Activated B cell treated with CpG ODN at 0.5 μM for 24 hours (primary cell): ENCODE measurements around the gene PFKFB1. TPM values are rescaled to one million over a fixed set of nuclear protein-coding genes. Genes with fewer than 3 reads are reported as not detected.

ENCODE experiments used
- ATAC-seq: fragments of 200-7000 bp; cut with Tn5 transposase; one replicate; pipeline ENCODE4 v1.10.0; 2021; ENCODE audit warnings: low read depth, mild to moderate bottlenecking, moderate library complexity
- CTCF ChIA-PET: fragments of 350-600 bp; sonication (Branson Sonifier 250); formaldehyde crosslinking; loops from one replicate; lab custom pipeline; 2021; ENCODE audit warnings: antibody characterized with exemption; lab: Charles Lee
- POLR2A ChIA-PET: fragments of 350-600 bp; sonication (Branson Sonifier 250); formaldehyde crosslinking; loops from one replicate; lab custom pipeline; 2021; ENCODE audit warnings: antibody characterized with exemption; lab: Charles Lee
- DNase-seq: peaks from one replicate; pipeline ENCODE4 v3.0.0; 2022
- H3K27ac Mint-ChIP-seq: one replicate; pipeline ENCODE4 v1.8.0; 2020; ENCODE audit warnings: mixed read lengths
- H3K27me3 Mint-ChIP-seq: one replicate; pipeline ENCODE4 v1.8.0; 2021; ENCODE audit warnings: mixed read lengths
- H3K36me3 Mint-ChIP-seq: one replicate; pipeline ENCODE4 v1.8.0; 2021; ENCODE audit warnings: low read depth, mixed read lengths
- H3K4me1 Mint-ChIP-seq: one replicate; pipeline ENCODE4 v1.8.0; 2021; ENCODE audit warnings: mixed read lengths
- H3K4me3 Mint-ChIP-seq: one replicate; pipeline ENCODE4 v1.8.0; 2020; ENCODE audit warnings: mild to moderate bottlenecking, mixed read lengths
- H3K9me3 Mint-ChIP-seq: one replicate; pipeline ENCODE4 v1.8.0; 2020; ENCODE audit warnings: mixed read lengths
- intact Hi-C: fragments of 100-400 bp; cut with micrococcal nuclease; formaldehyde crosslinking; loops from one replicate; pipeline ENCODE4 v1.15.1; 2024
- total RNA-seq: library from RNA; stranded (reverse); gene quantifications from 2 replicates; pipeline ENCODE4 v1.2.3, GENCODE V29; 2022
- TF ChIP-seq, protein P1 (sequence below): fragments of 200-600 bp; IDR thresholded peaks from one replicate; pipeline ENCODE4 v1.8.0; 2022; ENCODE audit warnings: antibody characterized with exemption, mild to moderate bottlenecking

Gene PFKFB1
- total RNA-seq, 1 donor from 2014 or later, result 0.73 TPM

DNA sequence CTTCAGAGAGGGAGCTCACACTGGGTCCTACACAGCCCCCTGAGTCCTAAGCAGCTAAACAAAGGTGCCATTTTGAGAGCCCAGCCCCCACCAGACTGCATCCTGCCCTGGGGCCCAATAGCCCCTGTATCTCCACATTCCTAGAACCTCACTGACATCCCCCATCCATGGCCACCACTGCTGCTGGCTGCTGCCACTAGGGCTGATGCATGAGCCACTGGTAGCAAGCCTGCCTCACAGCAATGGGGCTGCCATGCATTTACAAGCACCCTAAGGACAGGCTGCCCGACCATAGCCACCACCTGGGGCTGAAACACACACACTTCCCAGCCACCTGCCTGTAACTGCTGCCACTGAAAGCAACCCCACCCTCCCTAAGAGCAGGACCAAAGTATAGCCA is 99.8 kb downstream of the PFKFB1 start:
- ChIA-PET POLR2A (no interaction called here), CTCF (no interaction called here)
- no peak for ATAC-seq
- Mint-ChIP-seq H3K9me3 (peaks cover 7% of the 10 kb centered on the region), H3K4me1 (no peaks in the 10 kb centered on the region), H3K27ac (no peak overlapping the region), H3K36me3 (no peaks in the 10 kb centered on the region), H3K4me3 (no peak overlapping the region), H3K27me3 (peaks cover 2% of the 10 kb centered on the region)
- intact Hi-C loops, result loop anchor here (5.0 kb wide), 3 partner anchors 823 to 1838 kb away; partner anchors contain the start of gene RRAGB
- TF ChIP-seq, protein P1, sequence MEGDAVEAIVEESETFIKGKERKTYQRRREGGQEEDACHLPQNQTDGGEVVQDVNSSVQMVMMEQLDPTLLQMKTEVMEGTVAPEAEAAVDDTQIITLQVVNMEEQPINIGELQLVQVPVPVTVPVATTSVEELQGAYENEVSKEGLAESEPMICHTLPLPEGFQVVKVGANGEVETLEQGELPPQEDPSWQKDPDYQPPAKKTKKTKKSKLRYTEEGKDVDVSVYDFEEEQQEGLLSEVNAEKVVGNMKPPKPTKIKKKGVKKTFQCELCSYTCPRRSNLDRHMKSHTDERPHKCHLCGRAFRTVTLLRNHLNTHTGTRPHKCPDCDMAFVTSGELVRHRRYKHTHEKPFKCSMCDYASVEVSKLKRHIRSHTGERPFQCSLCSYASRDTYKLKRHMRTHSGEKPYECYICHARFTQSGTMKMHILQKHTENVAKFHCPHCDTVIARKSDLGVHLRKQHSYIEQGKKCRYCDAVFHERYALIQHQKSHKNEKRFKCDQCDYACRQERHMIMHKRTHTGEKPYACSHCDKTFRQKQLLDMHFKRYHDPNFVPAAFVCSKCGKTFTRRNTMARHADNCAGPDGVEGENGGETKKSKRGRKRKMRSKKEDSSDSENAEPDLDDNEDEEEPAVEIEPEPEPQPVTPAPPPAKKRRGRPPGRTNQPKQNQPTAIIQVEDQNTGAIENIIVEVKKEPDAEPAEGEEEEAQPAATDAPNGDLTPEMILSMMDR, result no peak
- DNase-seq, result no peak

DNA sequence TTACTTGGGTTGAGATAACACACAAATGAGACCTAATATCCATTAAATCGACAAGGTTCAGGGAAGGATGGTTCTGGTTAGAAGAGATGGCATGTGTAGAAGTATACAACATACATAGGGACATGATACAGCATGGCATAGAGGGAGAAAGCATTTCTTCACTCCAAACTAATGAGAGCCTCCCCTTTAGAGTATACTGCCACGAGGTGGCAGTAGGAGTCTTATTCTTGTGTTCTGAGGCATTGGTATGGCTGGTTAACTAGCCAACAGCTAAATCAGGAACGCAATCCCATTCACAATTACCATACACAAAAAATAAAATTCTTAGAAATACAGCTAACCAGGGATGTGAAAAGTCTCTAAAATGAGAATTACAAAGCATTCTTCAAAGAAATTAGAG is 102.4 kb downstream of the PFKFB1 start:
- DNase-seq (no peak), ATAC-seq (no peak)
- ChIA-PET POLR2A (no interaction called here), CTCF (interaction anchor here (0.6 to 2.2 kb wide), 3 partner anchors 166 to 452 kb away, joined by 3 to 9 read pairs (median 4); no protein-coding TSS in a partner anchor)
- Mint-ChIP-seq H3K9me3 (peaks cover 7% of the 10 kb centered on the region), H3K4me1 (no peaks in the 10 kb centered on the region), H3K4me3 (no peak overlapping the region), H3K36me3 (no peaks in the 10 kb centered on the region), H3K27me3 (peaks cover 6% of the 10 kb centered on the region), H3K27ac (no peak overlapping the region)
- intact Hi-C loops, result loop anchor here (1.0 to 5.0 kb wide), 5 partner anchors 166 to 1841 kb away; partner anchors contain the start of gene RRAGB
- TF ChIP-seq, protein P1, result no peak

DNA sequence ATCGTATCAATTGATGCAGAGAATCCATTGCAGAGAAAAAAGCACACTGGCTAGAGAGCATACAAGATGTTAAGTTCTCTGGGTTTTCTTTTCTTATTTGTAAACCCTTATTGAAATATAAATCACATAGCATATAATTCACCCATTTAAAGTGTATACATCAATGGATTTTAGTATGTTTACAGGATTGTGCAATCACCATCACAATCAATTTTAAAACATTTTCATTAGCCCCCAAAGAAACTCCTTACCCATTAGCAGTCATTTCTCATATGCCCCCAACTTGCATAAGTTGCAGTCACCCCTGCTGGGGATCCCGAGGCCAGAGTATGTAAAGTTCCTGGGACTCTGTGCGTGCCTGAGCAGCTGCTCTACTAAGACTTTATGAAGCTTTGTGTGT is 108.2 kb downstream of the PFKFB1 start:
- ChIA-PET CTCF (no interaction called here), POLR2A (no interaction called here)
- DNase-seq (no peak), ATAC-seq (no peak)
- H3K4me1 Mint-ChIP-seq, result no peaks in the 10 kb centered on the region
- TF ChIP-seq, protein P1, result no peak
- H3K27me3 Mint-ChIP-seq, result peaks cover 8% of the 10 kb centered on the region
- H3K9me3 Mint-ChIP-seq, result no peaks in the 10 kb centered on the region
- H3K36me3 Mint-ChIP-seq, result no peaks in the 10 kb centered on the region
- no peak overlapping the region for H3K27ac Mint-ChIP-seq
- H3K4me3 Mint-ChIP-seq, result no peak overlapping the region
- intact Hi-C loops, result no loop called here

Other genes with a start within 250 kb of the PFKFB1 start
- not detected in 2 replicates for gene ITIH6, start 195.9 kb downstream of the PFKFB1 start, total RNA-seq
- gene MAGED2, start 186.4 kb downstream of the PFKFB1 start, total RNA-seq, result 44.0 and 49.4 TPM in 2 replicates
- 2.6 TPM in 2 replicates for gene TRO, start 73.4 kb downstream of the PFKFB1 start, total RNA-seq
- 19.6 and 22.2 TPM in 2 replicates for gene APEX2, start 6.2 kb upstream of the PFKFB1 start, total RNA-seq
- gene ALAS2, start 36.8 kb upstream of the PFKFB1 start, total RNA-seq, result 0.39 and 0.82 TPM in 2 replicates
- not detected in 2 replicates for gene PAGE2B, start 80.8 kb upstream of the PFKFB1 start, total RNA-seq
- not detected in 2 replicates for gene PAGE2, start 94.8 kb upstream of the PFKFB1 start, total RNA-seq
- 0.67 and 1.8 TPM in 2 replicates for gene PAGE5, start 226.2 kb upstream of the PFKFB1 start, total RNA-seq